ENCODE measurements around the gene INSYN1.
"Not testable (repeated sequence)": the region's sequence is repeated elsewhere in the genome, so short reads cannot be mapped to it uniquely, and the experiment has no call there.

Gene INSYN1

DNA sequence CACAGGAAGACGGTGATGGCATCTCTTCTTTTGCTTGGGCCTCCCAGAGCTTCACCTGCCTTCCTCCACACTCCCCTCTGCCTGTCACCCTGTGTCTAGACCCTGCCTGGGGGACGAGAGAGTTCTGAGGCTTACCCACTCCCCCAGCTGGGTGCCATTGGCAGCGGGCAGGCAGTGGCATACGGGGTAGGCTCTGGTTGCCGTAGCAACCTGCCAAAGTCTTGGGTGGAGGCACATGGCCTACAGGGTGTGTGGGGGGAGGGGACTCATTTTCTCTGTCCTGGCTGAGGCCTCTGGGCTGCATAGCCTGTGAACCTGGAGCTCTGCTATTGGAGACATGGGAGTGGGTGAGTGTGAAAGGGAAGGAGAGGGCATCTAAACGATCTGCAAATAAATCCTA is 4.4 kb downstream of the INSYN1 start:
- no peak for DNase-seq

DNA sequence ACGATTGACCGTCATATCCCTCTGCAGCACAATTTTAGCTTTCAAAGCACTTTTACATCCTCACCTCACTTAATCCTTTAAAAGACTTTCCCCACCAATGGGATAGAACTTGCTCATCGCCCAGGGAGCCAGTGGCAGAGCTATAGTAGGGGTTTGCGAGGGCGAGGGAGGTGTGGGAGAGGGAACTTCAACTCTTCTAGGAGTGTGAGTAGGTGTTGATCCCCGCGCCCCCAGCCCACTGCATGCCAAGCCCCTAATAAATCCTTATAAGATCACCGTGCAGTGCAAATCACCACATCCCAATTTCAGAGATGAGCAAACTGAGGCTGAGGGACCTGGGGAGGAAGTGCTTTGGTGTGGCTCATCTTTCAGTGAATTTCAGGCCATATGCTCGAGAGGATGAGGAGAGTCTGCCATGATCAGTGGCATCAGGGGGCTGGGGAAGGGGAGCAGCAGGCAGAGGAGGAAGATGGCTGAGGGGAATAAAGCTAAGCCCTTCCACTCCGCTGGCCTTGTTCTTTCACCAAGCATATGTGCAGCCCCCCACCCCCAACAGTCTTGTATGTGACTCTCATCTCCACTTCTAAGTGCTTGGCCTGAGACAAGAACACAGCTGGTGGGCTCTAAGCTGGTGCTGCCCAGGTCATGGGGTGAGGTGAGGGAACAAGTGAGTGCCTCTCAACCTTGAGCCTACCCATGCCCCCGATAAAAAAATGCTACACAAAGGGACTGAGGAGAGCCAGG is 5.1 kb downstream of the INSYN1 start:
- no peak for DNase-seq

DNA sequence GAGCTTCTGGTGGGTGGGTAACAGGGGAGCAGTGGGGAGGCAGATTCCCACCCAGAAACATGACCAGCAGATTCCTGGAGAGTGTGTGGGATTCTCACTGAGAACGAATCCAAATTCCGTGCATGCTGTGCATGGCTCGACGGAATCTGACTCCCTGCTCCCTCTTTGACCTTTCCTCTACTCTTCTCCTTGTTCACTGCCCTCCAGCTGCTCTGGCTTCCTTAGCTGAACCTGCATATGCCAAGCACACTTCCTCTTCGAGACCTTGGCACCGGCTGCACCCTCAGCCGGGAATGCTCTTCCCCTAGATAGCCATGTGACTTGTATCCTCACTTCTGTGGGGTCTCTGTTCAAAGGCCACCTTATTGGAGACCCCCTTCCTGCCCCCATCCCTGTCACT is 6.3 kb downstream of the INSYN1 start:
- no peak for DNase-seq

DNA sequence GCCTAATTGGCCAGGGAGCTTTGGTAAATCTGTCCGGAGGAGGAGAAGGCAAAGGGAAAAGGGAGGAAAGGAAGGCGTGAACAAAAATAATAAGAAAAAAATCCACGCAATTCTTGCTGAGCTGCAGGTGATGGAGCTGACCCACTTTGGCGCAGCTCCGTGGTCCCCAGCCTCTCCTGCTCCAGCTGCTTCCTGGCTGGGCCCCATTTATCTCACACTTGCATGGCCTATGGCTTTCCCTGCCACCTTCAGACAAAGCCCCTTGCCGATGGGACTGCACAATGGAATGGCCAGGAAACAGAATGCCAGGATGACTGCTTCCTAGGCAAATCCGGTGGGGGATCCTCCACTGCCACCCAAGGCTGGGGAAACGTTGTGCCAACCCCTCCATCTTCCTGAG is 6.9 kb downstream of the INSYN1 start:
- DNase-seq: no peak

DNA sequence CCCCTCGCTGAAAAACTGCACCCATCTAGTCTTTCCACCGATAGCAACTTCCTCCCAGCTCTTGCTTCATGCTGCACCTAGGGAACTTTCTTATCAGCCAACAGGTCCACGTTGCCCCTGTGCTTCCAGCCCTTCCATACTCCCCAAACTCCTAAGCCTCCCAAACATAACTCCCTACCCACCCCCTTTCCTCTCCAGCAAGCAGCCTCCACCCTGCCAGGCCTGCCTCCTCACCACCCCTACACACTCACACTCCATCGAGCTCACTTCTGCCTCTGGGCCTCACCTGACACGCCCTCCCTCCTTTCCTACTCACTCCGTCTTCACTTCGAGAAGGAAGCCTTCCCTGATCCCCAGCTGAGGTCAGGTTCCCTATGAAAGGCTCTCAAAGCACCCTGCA is 8.1 kb downstream of the INSYN1 start:
- no peak for DNase-seq

DNA sequence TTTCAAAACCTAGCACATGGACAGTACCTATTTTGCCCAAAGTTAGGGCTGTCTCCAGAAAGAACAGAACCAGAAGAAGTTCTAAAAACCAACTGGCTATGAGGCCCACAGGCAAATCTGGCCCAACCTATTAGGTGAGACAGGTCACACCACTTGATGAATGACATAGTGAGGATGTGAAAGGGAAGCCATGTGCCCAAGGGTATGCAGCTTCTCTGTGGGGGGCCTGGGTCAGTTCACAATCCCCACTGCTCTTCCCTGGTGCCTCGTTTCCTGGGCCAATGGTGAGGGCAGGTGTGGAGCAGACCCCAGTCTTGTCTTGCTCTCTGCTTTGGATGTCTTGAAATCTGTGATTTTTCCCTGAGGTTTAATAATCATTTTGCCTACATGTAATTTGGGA is 8.9 kb downstream of the INSYN1 start:
- no peak for DNase-seq

DNA sequence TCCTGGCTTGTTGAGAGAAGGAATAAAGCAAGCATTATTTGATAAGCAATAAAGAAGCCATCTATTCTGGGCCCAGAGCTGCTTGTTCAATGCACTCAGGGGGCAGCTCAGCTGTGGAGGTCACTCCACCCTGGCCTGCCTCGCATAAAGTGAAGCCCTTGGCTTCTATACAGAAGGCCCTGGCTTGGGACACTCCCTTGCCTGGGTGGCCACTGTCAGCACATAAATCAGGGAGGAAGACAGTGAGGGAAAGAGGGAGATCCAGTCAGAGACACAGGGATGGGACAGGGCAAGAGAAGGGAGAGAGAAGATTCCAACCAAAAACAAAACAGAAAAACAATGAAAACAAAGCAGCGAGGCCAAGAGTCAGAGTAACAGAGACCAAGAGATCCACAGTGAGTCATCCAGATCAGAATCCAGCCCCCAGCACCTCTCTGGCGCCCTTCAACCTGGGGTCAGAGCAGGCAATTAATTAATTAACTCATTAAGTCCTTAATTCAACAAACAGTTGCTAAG is 11.8 kb downstream of the INSYN1 start:
- DNase-seq: no peak

DNA sequence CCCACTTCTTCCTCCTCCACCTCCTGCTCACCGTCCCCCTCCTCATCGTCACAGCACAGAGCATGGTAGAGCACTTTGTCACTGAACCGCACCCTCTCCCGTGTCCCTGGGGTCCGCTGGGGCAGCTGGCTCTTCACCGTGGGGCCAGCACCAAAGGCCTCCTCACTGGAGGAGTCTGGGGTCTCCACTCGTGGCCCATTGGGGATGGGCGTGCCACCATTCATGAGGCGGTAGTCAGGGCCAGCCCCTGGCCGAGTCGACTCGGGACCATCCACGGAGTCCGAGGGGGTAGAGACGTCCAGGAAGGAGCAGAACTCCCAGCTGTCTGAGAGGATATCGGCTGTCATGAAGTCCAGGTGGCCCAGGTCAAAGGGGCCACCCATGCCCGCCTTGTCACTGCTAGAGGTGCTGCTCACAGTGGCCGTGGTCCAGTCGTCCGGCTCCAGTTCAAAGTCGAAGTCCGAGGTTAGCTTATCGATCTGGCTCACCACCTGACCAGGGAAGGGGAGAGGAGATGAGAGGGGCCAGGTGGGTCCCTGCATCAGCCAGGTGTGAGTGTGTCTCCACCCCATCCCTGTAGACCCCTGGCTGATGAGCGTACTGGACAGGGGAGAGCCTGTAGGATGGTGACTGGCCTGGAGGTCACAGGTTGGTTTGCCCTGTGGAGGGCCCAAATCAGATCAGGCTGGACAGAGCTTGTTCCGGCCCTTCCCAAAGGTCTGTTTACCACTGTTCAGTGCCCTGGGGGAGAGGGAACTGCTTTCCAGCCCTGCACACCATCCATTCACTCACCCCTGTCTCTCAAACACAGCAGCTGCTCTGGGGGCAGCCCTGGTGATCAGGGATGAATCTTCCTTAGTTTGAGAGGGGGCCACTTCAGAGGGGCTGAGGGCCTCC is 12.8 kb downstream of the INSYN1 start:
- DNase-seq: no peak

DNA sequence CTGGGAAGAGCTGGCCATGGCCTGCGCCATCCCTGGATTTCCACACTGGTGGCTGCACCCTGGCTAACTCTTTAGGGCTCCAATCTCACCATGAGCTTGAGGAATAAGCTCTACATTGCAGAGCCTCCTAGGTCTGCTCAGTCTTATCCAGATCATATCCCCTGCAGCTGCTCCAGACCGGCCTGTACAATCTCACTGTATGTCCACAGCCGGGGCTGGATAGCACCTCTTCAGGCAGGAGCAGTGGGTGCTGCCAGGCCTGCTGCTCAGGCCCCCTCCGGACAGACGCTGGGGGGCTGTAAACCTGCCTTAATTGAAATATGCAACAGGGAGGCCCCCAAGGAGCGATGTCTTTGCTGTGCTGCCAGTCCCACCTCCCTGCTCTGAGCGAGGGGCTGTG is 15.6 kb downstream of the INSYN1 start:
- DNase-seq: no peak

DNA sequence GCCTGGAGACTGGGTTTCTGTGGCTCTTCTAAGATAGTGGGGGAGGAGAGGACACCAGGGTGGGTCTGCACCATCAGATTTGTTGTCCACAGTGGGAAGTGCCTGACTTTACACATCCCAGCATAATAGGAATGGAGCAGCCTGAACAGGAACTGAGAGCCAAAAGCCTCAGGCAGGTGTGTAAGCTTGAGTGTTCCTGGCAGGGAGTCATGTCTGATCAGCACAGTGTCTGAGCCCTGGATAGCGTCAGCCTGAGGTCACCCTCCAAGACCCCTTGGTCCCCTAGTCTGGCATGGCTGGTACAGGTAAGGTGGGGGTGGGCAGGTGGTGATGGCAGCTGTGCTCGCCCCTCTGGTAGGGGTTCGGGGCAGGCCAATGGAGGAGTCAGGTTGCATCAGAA is 20.2 kb downstream of the INSYN1 start:
- no peak for DNase-seq

DNA sequence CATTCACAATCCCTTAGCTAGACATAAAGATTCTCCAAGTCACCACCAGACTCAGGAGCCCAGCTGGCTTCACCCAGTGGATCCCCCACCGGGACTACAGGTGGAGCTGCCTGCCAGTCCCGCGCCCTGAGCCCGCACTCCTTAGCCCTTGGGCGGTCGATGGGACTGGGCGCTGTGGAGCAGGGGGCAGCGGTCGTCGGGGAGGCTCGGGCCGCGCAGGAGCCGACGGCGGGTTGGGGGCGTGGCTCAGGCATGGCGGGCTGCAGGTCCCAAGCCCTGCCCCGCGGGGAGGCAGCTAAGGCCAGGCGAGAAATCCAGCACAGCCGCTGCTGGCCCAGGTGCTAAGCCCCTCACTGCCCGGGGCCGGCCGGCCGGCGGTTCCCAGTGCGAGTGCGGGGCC is 21.1 kb downstream of the INSYN1 start:
- not testable (repeated sequence) for DNase-seq

DNA sequence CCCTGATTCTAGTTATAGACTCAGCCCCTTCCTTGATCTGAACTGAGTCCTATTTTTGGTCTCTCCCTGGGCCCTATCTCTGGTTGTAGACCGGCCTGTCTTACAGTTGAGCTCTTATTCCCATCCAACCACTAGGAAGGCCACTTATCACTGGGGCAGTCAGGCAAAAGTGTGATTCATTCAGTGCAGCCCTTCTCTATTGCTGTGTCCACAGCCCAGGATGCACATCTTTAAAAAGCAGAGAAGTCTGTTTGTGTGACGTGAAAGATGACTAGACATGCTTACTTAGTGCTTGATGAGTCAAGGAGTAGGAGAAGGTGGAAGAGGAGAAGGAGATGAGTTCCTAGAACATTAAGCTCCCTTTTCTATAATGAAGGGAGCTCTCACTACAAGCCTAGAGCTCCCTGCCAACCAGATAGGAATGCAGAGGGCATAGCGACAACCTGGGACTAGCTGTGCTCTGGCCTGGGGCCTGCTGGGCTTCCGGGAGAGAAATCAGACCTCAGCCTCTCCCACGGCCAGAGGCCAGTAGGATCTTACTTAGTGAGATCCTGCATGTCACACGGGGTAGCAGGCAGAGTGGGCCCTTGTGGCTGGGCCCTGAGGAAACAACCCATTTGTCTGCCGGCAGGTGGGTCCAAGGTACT is 25.7 kb downstream of the INSYN1 start:
- no peak for DNase-seq

DNA sequence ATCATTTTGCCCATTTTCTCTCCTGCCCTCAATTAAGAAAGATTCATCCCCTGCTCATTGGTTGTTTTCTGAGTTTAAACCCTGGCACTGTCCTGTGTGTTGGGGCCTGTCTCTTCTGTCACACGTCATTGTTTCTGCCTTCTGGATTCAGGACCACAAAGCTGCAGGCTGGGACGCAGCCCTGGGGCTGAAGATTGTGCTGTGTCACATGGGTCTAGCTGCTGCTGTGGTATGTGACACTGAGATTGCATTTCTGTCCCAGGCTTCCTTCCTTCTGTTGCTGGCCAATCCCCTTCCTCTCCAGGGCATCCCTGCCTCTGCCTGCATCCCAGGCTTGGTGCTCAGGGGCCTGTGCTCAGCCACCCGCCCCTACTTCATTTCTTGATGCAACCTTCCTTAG is 28.9 kb downstream of the INSYN1 start:
- no peak for DNase-seq

DNA sequence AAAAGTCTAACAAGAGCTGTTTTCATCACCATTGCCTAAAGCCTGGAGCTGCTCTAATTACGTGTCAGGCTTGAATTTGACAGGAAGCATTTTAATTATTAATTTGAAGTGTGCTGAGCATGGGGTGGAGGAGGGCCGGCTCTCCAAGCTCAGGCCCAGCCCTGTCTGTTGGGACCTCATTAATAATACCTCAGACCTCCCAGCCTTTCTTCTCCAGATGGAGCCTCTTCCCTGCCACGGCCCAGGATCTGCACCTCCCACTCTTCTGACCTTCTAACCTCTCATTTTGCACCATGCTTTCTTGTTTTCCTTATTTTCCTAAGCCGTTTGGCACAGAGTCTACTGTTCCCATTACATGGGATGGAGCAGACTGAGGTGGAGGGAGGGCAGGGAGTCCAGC is 30.0 kb downstream of the INSYN1 start:
- no peak for DNase-seq

DNA sequence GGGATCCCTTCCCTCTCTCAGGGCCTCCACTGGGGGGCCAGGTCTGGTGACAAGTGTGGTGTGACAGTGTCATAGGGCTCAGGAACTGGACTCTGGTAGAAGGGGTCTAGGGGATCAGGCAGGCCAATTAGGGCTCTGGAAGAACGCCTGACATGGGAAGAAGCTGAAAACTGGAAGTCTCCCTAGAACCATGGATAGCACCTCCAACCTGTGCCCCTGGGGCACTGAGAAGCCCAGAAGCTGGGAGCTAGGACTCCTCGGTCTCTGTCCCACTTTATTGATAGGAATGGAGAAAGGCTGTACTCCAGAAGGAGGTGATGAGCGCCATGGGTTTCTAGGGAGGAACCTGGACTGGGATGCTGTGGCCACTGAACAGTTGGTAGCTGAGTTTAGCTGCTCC is 30.7 kb downstream of the INSYN1 start:
- no peak for DNase-seq

DNA sequence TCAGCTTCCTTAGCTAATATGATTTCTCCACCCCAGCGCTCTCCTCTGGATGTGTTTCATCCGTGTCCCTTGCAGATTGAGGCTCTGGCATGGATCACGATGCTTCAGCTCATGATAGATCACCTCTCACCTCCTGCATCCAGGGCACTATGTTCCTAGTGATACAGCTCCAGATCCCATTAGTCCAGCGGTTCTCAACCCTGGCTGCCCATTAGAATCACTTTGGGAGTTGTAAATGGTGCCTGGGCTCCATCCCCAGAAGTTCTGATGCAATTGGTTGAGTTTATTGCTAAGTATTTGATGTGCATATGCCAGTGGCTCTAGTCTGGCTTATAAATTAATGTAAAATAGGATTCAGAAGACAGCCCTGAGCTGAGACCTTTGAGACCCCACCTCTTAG is 34.5 kb downstream of the INSYN1 start:
- DNase-seq: no peak

DNA sequence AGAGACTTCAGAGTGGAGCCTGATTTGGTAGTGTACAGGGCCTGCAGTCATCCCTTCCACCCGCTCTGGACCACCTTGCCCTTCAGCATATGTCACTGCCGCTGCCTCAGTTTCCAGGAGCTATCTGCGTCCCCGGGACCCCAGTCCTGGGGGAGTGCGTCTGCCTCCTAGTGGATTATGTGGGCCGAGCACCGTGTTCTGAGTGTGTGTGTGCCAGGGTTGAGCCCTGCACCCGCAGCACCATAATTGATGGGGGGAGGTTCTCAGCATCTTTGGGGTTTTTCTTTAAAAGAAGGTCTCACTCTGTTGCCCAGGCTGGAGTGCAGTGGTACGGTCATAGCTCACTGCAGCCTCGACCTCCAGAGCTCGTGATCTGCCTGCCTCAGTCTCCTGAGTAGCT is 35.3 kb downstream of the INSYN1 start:
- DNase-seq: no peak

DNA sequence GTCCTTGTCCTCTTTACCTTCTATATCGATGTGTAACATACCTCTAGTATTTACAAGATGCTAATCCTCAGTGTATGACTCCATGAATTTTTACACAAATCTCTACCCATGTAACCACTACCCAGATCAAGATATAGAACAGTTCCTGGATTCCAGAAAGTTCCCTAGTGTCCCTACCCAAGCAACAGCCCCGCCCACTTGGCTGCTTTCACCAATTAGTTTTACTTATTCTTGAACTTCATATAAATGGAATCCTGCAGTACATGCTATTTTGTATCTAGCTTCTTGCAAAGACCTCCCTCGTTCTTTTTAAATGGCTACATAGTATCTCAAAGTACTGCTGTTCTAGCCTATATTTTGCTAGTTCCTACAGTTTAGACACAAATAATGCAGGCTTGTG is 35.9 kb downstream of the INSYN1 start:
- no peak for DNase-seq

DNA sequence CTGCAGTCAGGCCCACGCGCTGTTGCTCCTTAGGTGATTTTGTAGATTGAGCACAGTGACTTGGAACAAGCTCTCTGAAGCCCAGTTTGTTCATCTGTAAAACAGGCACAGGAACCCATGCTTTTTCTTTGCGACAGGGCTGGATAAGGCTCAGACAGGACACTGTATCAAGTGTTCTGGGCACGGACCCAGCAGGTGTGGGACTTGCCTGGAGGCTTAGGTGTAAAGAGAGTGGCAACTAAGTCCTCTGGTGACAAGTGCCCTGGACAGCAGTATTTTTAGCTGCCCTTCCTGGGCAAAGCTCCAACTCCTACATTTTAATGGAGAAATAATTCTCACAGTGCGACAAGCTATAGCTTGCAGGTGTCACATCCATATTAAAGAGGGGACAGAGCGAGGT is 36.7 kb downstream of the INSYN1 start:
- DNase-seq: no peak

DNA sequence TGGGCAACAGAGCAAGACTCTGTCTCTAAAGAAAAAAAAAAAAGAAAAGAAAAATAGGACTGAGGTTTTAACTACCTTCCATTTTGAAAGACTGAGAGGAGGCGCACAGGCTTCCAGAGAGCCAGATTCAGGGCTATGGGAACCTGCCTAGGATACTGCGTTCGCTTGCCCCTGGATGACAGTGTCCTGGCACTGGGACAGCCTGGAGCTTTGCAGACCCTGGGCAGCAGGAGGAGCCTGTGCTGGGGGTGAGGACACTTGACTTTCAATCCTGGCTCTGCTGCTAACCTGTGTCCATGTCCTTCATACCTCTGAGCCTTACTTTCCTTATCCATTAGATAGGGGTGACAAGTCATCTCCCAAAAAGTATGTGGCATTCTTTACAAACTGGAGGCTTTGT is 37.7 kb downstream of the INSYN1 start:
- no peak for DNase-seq

DNA sequence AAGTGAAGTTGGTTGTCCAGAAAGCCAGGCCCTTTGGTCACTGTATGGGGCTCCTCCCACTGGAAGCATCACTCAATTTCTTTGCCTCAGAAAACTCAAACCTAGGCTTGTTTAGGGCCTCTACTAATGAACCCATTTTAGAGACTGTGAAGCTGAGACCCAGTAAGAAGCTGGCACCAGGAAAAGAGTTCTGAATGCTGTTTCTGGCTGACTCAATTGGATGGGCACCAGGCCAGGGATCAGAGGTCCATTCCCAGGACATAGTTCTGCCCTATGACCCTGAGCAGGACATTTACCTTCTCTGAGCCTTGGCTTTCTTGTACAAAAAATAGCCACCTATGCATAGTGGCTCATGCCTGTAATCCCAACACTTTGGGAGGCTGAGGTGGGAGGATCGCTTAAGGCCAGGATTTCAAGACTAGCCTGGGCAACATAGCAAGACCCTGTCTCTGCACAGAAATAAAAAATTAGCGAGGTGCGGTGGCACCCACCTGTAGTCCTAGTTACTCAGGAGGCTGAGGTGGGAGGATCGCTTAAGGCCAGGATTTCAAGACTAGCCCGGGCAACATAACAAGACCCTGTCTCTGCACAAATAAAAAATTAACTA is 38.4 kb downstream of the INSYN1 start:
- no peak for DNase-seq

DNA sequence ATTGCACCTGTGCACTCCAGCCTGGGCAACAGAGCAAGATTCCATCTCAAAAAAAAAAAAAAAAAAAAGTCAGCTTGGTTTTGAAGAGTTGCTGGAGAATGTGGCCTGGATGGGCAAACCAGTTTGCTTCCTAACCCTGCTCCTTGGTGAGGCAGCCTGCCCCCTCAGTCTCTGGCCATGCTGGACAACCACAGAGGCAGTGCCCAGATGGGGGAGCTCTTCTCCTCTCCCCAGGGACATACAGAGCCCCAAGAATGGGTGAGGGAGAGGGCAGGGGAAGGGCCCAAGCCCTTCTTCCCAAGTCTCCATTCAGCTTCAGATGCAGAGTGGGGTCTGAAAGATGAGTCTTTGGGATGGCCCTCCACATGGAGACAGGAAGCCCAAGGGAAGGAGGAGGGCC is 41.0 kb downstream of the INSYN1 start:
- DNase-seq: no peak

DNA sequence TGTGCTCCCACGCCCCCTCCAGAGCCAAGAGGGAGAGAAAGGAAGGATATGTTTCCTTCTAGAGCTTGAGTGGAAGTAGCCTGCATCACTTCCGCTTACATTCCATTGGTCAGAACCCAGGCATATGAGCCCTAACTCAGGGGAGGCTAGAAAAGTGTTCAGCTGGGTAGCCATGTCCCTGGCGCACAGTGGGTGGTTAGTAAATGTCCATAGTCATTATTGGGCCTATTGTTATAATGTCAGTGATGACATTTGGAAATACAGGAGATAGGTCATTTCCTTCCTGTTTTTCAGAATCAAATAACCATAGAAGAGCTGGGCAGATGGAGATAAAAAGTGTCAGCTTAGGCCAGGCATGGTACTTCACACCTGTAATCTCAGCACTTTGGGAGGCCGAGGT is 41.6 kb downstream of the INSYN1 start:
- DNase-seq: no peak
